ENCODE measurements around the gene REEP1.

DNA sequence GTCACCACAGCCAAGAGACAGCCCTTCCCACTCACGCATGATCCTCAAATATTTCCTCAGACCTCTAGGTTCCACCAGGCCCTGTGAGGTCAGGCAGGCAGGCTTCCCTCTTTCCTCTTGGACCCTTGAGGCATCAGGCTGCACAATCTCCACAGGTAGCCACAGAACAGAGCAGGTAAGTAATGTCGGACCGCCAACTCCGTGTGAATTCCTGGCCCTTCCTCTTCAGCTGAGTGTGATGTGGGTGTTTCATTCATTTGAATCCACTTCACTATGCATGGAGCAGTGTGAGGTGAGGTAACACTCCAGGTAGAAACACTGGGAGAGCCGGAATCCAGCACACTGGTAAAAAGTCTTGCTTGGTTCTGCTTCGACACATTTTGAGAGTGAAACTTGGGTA lies 94.2 kb downstream of the REEP1 start:
- TF ChIP-seq KLF9 (tag by site-specific recombination; IDR thresholded peaks at IDR 0.05; ENCODE audit: low read depth) (no peak), RBAK (tag by site-specific recombination; IDR thresholded peaks at IDR 0.05) (no peak), ZNF792 (tag by site-specific recombination; IDR thresholded peaks at IDR 0.05) (no peak), ZNF202 (tag by site-specific recombination; IDR thresholded peaks at IDR 0.05; ENCODE audit: borderline replicate concordance) (no peak), GLIS2 (tag by site-specific recombination; IDR thresholded peaks at IDR 0.05) (no peak), ZNF777 (tag by site-specific recombination; IDR thresholded peaks at IDR 0.05; ENCODE audit: borderline replicate concordance) (no peak)
- TF ChIP-seq, protein P1, sequence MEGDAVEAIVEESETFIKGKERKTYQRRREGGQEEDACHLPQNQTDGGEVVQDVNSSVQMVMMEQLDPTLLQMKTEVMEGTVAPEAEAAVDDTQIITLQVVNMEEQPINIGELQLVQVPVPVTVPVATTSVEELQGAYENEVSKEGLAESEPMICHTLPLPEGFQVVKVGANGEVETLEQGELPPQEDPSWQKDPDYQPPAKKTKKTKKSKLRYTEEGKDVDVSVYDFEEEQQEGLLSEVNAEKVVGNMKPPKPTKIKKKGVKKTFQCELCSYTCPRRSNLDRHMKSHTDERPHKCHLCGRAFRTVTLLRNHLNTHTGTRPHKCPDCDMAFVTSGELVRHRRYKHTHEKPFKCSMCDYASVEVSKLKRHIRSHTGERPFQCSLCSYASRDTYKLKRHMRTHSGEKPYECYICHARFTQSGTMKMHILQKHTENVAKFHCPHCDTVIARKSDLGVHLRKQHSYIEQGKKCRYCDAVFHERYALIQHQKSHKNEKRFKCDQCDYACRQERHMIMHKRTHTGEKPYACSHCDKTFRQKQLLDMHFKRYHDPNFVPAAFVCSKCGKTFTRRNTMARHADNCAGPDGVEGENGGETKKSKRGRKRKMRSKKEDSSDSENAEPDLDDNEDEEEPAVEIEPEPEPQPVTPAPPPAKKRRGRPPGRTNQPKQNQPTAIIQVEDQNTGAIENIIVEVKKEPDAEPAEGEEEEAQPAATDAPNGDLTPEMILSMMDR (tag by site-specific recombination; IDR thresholded peaks at IDR 0.05), result no peak

Measured in HEK293 (cell line).